HG03066 (cell line): Measurements from ENCODE around the gene TPGS1.
"Not testable (repeated sequence)": the region's sequence is repeated elsewhere in the genome, so short reads cannot be mapped to it uniquely, and the experiment has no call there.

Experiments
- ATAC-seq: cut with Tn5 transposase; IDR thresholded peaks from one replicate; pipeline ENCODE4 v1.9.1; 2021; ENCODE audit warnings: low read depth; ENCODE audit not compliant: unreplicated experiment

Gene TPGS1

GRCh38 chr19:475360-475759 lies 31.9 kb upstream of the TPGS1 start:
- no peak for ATAC-seq

GRCh38 chr19:478236-478903 lies 28.9 kb upstream of the TPGS1 start:
- ATAC-seq = no peak

- ATAC-seq = no peak
Measured at GRCh38 chr19:478976-479375, 28.3 kb upstream of the TPGS1 start.

- ATAC-seq = no peak
Measured at GRCh38 chr19:480016-480855, 27.1 kb upstream of the TPGS1 start.

GRCh38 chr19:481100-481499 lies 26.2 kb upstream of the TPGS1 start:
- not testable (repeated sequence) for ATAC-seq

GRCh38 chr19:482186-483041 lies 24.9 kb upstream of the TPGS1 start:
- ATAC-seq = no peak

- ATAC-seq = no peak
Measured at GRCh38 chr19:483332-484072, 23.8 kb upstream of the TPGS1 start.

- ATAC-seq = no peak
Measured at GRCh38 chr19:484494-484893, 22.8 kb upstream of the TPGS1 start.

GRCh38 chr19:485077-485476 lies 22.2 kb upstream of the TPGS1 start:
- no peak for ATAC-seq

- ATAC-seq = no peak
Measured at GRCh38 chr19:485583-486236, 21.6 kb upstream of the TPGS1 start.

- ATAC-seq = peak; percentile 54
Measured at GRCh38 chr19:488505-489417, 18.5 kb upstream of the TPGS1 start.

GRCh38 chr19:489418-490196 lies 17.7 kb upstream of the TPGS1 start:
- peak; percentile 8 for ATAC-seq

- ATAC-seq = no peak
Measured at GRCh38 chr19:491146-491741, 16.1 kb upstream of the TPGS1 start.

- no peak for ATAC-seq
Measured at GRCh38 chr19:492091-492531, 15.2 kb upstream of the TPGS1 start.

- no peak for ATAC-seq
Measured at GRCh38 chr19:493391-494170, 13.7 kb upstream of the TPGS1 start.

GRCh38 chr19:494171-495080 lies 12.9 kb upstream of the TPGS1 start:
- ATAC-seq = no peak
